HepG2 (cell line): ENCODE results near the gene TMEM217. TPM values are rescaled to one million over a fixed set of nuclear protein-coding genes. Genes with fewer than 3 reads are reported as not detected.

Experiments
- GABPA ChIP-seq, 2 experiments: IDR thresholded peaks; 2 replicates each; pipeline ENCODE4 v1.6.1; 2011 to 2016; ENCODE audit warnings: low read depth in 2 of 2, low read length in 1 of 2, missing biosample characterization in 1 of 2, missing genetic modification characterization in 1 of 2
- GZF1 ChIP-seq: sonication (generic); formaldehyde crosslinking; IDR thresholded peaks from 2 replicates; pipeline ENCODE4 v1.5.1; 2020; ENCODE audit warnings: mild to moderate bottlenecking, missing genetic modification reagents
- HNRNPUL1 ChIP-seq: fragments of 200-400 bp; formaldehyde crosslinking; IDR thresholded peaks from 2 replicates; pipeline ENCODE4 v1.6.1; 2017; ENCODE audit warnings: low read depth, mild to moderate bottlenecking, low read length, moderate library complexity
- JARID2 ChIP-seq: sonication (generic); formaldehyde crosslinking; IDR thresholded peaks from 2 replicates; pipeline ENCODE4 v1.8.1; 2023; ENCODE audit warnings: missing genetic modification reagents, inconsistent platforms; ENCODE audit not compliant: insufficient replicate concordance
- KDM5A ChIP-seq: fragments of 200-600 bp; sonication (generic); IDR thresholded peaks from 2 replicates; pipeline ENCODE4 v1.7.0; 2018; ENCODE audit warnings: antibody characterized with exemption, mild to moderate bottlenecking, low read length, borderline replicate concordance
- POLR2G ChIP-seq: fragments of 200-400 bp; formaldehyde crosslinking; IDR thresholded peaks from 2 replicates; pipeline ENCODE4 v1.6.1; 2018; ENCODE audit warnings: mild to moderate bottlenecking, low read depth, low read length, moderate library complexity
- SAP130 ChIP-seq: IDR thresholded peaks from 2 replicates; pipeline ENCODE4 v1.6.1; 2016; ENCODE audit warnings: low read depth
- SOX6 ChIP-seq, 2 experiments: fragments of 450-650 bp in 1 of 2; sonication (generic) in 1 of 2; formaldehyde crosslinking in 1 of 2; IDR thresholded peaks; 2 replicates each; pipeline versions ENCODE4 v1.4.0 to v1.6.1; 2017 to 2020; ENCODE audit warnings: antibody characterized with exemption in 1 of 2, mild to moderate bottlenecking in 1 of 2, missing genetic modification reagents in 1 of 2
- SP1 ChIP-seq, 2 experiments: fragments of 450-650 bp in 1 of 2; sonication (generic) in 1 of 2; formaldehyde crosslinking in 1 of 2; IDR thresholded peaks; 2 replicates each; pipeline versions ENCODE4 v1.4.0 to v1.6.1; 2016 to 2020; ENCODE audit warnings: missing genetic modification reagents in 1 of 2
- SRY ChIP-seq: sonication (generic); formaldehyde crosslinking; IDR thresholded peaks from 2 replicates; pipeline ENCODE4 v1.8.0; 2022; ENCODE audit warnings: mild to moderate bottlenecking, missing genetic modification reagents
- SSRP1 ChIP-seq: IDR thresholded peaks from 2 replicates; pipeline ENCODE4 v1.6.1; 2016; ENCODE audit warnings: control low read depth
- XBP1 ChIP-seq: sonication (generic); formaldehyde crosslinking; IDR thresholded peaks from 2 replicates; pipeline ENCODE4 v1.5.0; 2020; ENCODE audit warnings: missing genetic modification reagents
- ZFP41 ChIP-seq: sonication (generic); formaldehyde crosslinking; IDR thresholded peaks from 2 replicates; pipeline ENCODE4 v1.4.0; 2020; ENCODE audit warnings: mild to moderate bottlenecking, missing genetic modification reagents, borderline replicate concordance
- ZIK1 ChIP-seq: sonication (generic); formaldehyde crosslinking; IDR thresholded peaks from 2 replicates; pipeline ENCODE4 v1.5.0; 2020; ENCODE audit warnings: mild to moderate bottlenecking, low read depth, missing genetic modification reagents, borderline replicate concordance
- ZMAT3 ChIP-seq: sonication (generic); formaldehyde crosslinking; conservative IDR thresholded peaks from 2 replicates; pipeline ENCODE4 v1.7.0; 2021; ENCODE audit warnings: missing genetic modification reagents
- ZNF224 ChIP-seq: sonication (generic); formaldehyde crosslinking; IDR thresholded peaks from 2 replicates; pipeline ENCODE4 v1.5.0; 2020; ENCODE audit warnings: mild to moderate bottlenecking, missing genetic modification reagents
- ZNF430 ChIP-seq: sonication (generic); formaldehyde crosslinking; IDR thresholded peaks from 2 replicates; pipeline ENCODE4 v1.9.0; 2021; ENCODE audit warnings: mild to moderate bottlenecking, missing genetic modification reagents
- ZNF577 ChIP-seq: sonication (generic); formaldehyde crosslinking; IDR thresholded peaks from 2 replicates; pipeline ENCODE4 v1.4.0; 2020; ENCODE audit warnings: mild to moderate bottlenecking, low read depth, missing genetic modification reagents, borderline replicate concordance
- ZNF605 ChIP-seq: sonication (generic); formaldehyde crosslinking; IDR thresholded peaks from 2 replicates; pipeline ENCODE4 v1.8.0; 2022; ENCODE audit warnings: mild to moderate bottlenecking, missing genetic modification reagents
- ZNF629 ChIP-seq: sonication (generic); formaldehyde crosslinking; conservative IDR thresholded peaks from 2 replicates; pipeline ENCODE4 v1.5.0; 2020; ENCODE audit warnings: missing genetic modification reagents
- ZNF790 ChIP-seq: sonication (generic); formaldehyde crosslinking; IDR thresholded peaks from 2 replicates; pipeline ENCODE4 v1.8.0; 2022; ENCODE audit warnings: missing genetic modification reagents, mild to moderate bottlenecking, borderline replicate concordance
- ZSCAN12 ChIP-seq: sonication (generic); formaldehyde crosslinking; IDR thresholded peaks from 2 replicates; pipeline ENCODE4 v1.9.0; 2021; ENCODE audit warnings: mild to moderate bottlenecking, missing genetic modification reagents
- polyA plus RNA-seq, 8 experiments: library from polyadenylated mRNA; depleted of rRNA in 3 of 8; stranded (reverse) in 7 of 8; unstranded in 1 of 8; fragments of >200 nt; fragmentation: Illumina TruSeq in 4 of 8; extraction: Trizol in 4 of 8; gene quantifications; 2 replicates each; pipeline versions ENCODE4 v1.2.1 to v1.2.3, GENCODE V29; 2011 to 2016; ENCODE audit warnings: low read depth in 4 of 8, missing spikeins in 1 of 8, mixed read lengths in 1 of 8; ENCODE audit not compliant: insufficient read depth in 1 of 8
- total RNA-seq, 5 experiments: library from RNA; depleted of rRNA; stranded (reverse); fragments of >200 nt; fragmentation: Illumina TruSeq; extraction: Trizol; gene quantifications; 2 replicates each; pipeline ENCODE4 v1.2.3, GENCODE V29; 2016; ENCODE audit warnings: low read depth in 1 of 5
- TF ChIP-seq, protein P1 (sequence below): sonication (generic); formaldehyde crosslinking; IDR thresholded peaks from 2 replicates; pipeline ENCODE4 v1.5.1; 2020; ENCODE audit warnings: missing genetic modification reagents, mild to moderate bottlenecking, borderline replicate concordance
- TF ChIP-seq, protein P2 (sequence below): sonication (generic); formaldehyde crosslinking; IDR thresholded peaks from 2 replicates; pipeline ENCODE4 v1.4.0; 2020; ENCODE audit warnings: mild to moderate bottlenecking, missing genetic modification reagents, borderline replicate concordance
- TF ChIP-seq, protein P3 (sequence below): sonication (generic); formaldehyde crosslinking; IDR thresholded peaks from 2 replicates; pipeline ENCODE4 v1.4.0; 2020; ENCODE audit warnings: mild to moderate bottlenecking, low read depth, missing genetic modification reagents

TMEM217 gene
- total and polyA plus RNA-seq, 2 of the 13 experiments (the other 11 are each of a cell fraction or from before 2014, with no cell fraction given) = 2.3 to 3.4 TPM

DNA sequence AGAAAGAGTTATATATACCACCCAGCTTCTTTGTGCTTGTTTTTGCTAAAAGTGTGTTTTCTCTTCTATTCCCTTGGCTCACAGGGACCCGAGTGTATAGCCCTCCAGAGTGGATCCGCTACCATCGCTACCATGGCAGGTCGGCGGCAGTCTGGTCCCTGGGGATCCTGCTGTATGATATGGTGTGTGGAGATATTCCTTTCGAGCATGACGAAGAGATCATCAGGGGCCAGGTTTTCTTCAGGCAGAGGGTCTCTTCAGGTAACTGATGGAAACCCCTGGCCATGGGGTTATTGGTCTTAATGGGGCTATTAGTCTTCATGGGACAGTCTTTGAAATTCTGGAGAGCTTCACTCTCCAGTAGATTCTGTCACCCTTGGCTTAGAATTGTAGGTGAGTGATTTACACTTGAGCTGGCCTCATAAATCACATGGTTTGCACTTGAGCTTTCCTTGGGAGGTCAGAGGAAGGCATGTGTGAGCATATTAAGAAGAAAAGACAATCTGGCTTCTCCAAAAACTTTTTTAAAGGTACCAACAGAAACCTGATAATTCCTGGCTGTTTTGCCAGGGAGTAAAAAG lies 84.9 kb downstream of the TMEM217 start (continued):
- TF ChIP-seq HNRNPUL1 = no peak
- no peak for TF ChIP-seq SRY
- TF ChIP-seq ZNF629 = no peak
- TF ChIP-seq KDM5A = no peak
- TF ChIP-seq ZSCAN12 (CRISPR knock-in tag) = no peak
- 0 out of 2 replicates have a peak, but pooled peaks have one; percentile 6 for TF ChIP-seq ZNF790
- no peak for TF ChIP-seq GZF1 (CRISPR knock-in tag)
- TF ChIP-seq ZFP41 (CRISPR knock-in tag) = no peak
- TF ChIP-seq SAP130 (CRISPR knock-in tag) = peak; percentile 8; the same call in 1 of the 2 replicates
- peak; percentile 26; the same call in 1 of the 2 replicates for TF ChIP-seq POLR2G
- no peak for TF ChIP-seq JARID2 (CRISPR knock-in tag)
- no peak for TF ChIP-seq ZNF430
- no peak for TF ChIP-seq ZNF224
- no peak for TF ChIP-seq ZNF605 (CRISPR knock-in tag)
- TF ChIP-seq GABPA (IDR thresholded peaks at IDR 0.05; ENCODE audit: low read depth, low read length) = no peak
- TF ChIP-seq GABPA (CRISPR knock-in tag; IDR thresholded peaks at IDR 0.05; ENCODE audit: low read depth) = no peak
- no peak for TF ChIP-seq SOX6 (IDR thresholded peaks at IDR 0.05)
- no peak for TF ChIP-seq SOX6 (CRISPR knock-in tag; IDR thresholded peaks at IDR 0.05)
- no peak for TF ChIP-seq XBP1
- TF ChIP-seq SP1 (IDR thresholded peaks at IDR 0.05) = no peak
- no peak for TF ChIP-seq SP1 (CRISPR knock-in tag; IDR thresholded peaks at IDR 0.05)
- TF ChIP-seq SSRP1 (CRISPR knock-in tag) = no peak
- TF ChIP-seq, protein P1, sequence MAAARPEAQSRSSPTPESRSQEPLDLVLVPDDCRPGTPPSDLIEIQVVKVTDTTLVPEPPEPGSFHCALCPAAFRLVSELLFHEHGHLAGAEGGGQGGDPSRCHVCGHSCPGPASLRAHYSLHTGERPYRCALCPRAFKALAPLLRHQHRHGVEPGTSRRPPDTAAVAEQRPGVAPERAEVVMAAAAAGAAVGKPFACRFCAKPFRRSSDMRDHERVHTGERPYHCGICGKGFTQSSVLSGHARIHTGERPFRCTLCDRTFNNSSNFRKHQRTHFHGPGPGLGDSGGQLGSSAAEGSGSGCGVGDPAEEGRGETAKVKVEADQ (CRISPR knock-in tag) = no peak
- TF ChIP-seq, protein P2, sequence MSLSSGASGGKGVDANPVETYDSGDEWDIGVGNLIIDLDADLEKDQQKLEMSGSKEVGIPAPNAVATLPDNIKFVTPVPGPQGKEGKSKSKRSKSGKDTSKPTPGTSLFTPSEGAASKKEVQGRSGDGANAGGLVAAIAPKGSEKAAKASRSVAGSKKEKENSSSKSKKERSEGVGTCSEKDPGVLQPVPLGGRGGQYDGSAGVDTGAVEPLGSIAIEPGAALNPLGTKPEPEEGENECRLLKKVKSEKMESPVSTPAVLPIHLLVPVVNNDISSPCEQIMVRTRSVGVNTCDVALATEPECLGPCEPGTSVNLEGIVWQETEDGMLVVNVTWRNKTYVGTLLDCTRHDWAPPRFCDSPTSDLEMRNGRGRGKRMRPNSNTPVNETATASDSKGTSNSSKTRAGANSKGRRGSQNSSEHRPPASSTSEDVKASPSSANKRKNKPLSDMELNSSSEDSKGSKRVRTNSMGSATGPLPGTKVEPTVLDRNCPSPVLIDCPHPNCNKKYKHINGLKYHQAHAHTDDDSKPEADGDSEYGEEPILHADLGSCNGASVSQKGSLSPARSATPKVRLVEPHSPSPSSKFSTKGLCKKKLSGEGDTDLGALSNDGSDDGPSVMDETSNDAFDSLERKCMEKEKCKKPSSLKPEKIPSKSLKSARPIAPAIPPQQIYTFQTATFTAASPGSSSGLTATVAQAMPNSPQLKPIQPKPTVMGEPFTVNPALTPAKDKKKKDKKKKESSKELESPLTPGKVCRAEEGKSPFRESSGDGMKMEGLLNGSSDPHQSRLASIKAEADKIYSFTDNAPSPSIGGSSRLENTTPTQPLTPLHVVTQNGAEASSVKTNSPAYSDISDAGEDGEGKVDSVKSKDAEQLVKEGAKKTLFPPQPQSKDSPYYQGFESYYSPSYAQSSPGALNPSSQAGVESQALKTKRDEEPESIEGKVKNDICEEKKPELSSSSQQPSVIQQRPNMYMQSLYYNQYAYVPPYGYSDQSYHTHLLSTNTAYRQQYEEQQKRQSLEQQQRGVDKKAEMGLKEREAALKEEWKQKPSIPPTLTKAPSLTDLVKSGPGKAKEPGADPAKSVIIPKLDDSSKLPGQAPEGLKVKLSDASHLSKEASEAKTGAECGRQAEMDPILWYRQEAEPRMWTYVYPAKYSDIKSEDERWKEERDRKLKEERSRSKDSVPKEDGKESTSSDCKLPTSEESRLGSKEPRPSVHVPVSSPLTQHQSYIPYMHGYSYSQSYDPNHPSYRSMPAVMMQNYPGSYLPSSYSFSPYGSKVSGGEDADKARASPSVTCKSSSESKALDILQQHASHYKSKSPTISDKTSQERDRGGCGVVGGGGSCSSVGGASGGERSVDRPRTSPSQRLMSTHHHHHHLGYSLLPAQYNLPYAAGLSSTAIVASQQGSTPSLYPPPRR (CRISPR knock-in tag) = no peak
- TF ChIP-seq, protein P3, sequence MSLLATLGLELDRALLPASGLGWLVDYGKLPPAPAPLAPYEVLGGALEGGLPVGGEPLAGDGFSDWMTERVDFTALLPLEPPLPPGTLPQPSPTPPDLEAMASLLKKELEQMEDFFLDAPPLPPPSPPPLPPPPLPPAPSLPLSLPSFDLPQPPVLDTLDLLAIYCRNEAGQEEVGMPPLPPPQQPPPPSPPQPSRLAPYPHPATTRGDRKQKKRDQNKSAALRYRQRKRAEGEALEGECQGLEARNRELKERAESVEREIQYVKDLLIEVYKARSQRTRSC (CRISPR knock-in tag) = no peak
- TF ChIP-seq ZIK1 (CRISPR knock-in tag) = no peak
- TF ChIP-seq ZNF577 (CRISPR knock-in tag) = no peak
- 0 out of 2 replicates have a peak, but pooled peaks have one; percentile 30 for TF ChIP-seq ZMAT3
